DND-41 (cell line): Measurements from ENCODE around the gene ANAPC4.

ENCODE experiments used
- ATAC-seq: fragments of 200-7000 bp; cut with Tn5 transposase; 3 replicates; pipeline ENCODE4 v1.9.1; 2021; ENCODE audit warnings: low read depth; ENCODE audit not compliant: insufficient read depth
- DNase-seq: peaks from one replicate; pipeline ENCODE4 v3.0.0-alpha.2; 2020
- H2AFZ ChIP-seq: 2 replicates; pipeline ENCODE4 v1.6.0; 2012; ENCODE audit warnings: low read depth, low read length
- H3K27ac ChIP-seq: 2 replicates; pipeline ENCODE4 v1.5.1; 2012; ENCODE audit warnings: low read length, inconsistent platforms
- H3K27me3 ChIP-seq: fragments of 200-600 bp; sonication (generic); 2 replicates; pipeline ENCODE4 v1.6.0; 2012; ENCODE audit warnings: low read length, mild to moderate bottlenecking, inconsistent platforms; ENCODE audit not compliant: insufficient read depth, poor library complexity
- H3K36me3 ChIP-seq: 2 replicates; pipeline ENCODE4 v1.5.1; 2012; ENCODE audit warnings: low read length, inconsistent platforms; ENCODE audit not compliant: insufficient read depth
- H3K4me1 ChIP-seq: 2 replicates; pipeline ENCODE4 v1.5.1; 2012; ENCODE audit warnings: mild to moderate bottlenecking, low read length; ENCODE audit not compliant: insufficient read depth
- H3K4me2 ChIP-seq: 2 replicates; pipeline ENCODE4 v1.6.0; 2012; ENCODE audit warnings: mild to moderate bottlenecking, moderate library complexity, low read length, inconsistent platforms; ENCODE audit not compliant: insufficient read depth
- H3K4me3 ChIP-seq, 2 experiments: fragments of 200-600 bp in 1 of 2; shearing (Covaris generic) in 1 of 2; 2 replicates each; pipeline ENCODE4 v1.5.1; 2012 to 2016; ENCODE audit warnings: inconsistent platforms in 2 of 2, low read length in 2 of 2, mild to moderate bottlenecking in 2 of 2, low read depth in 1 of 2, moderate library complexity in 1 of 2
- H3K79me2 ChIP-seq: 2 replicates; pipeline ENCODE4 v1.6.0; 2012; ENCODE audit warnings: low read length, inconsistent platforms; ENCODE audit not compliant: insufficient read depth
- H3K9ac ChIP-seq: 2 replicates; pipeline ENCODE4 v1.6.0; 2012; ENCODE audit warnings: low read depth, mild to moderate bottlenecking, inconsistent platforms, low read length, moderate library complexity
- H3K9me3 ChIP-seq: 2 replicates; pipeline ENCODE4 v1.5.1; 2012; ENCODE audit warnings: low read length, moderate library complexity, mild to moderate bottlenecking, inconsistent platforms; ENCODE audit not compliant: insufficient read depth, severe bottlenecking
- H4K20me1 ChIP-seq: 2 replicates; pipeline ENCODE4 v1.6.0; 2012; ENCODE audit warnings: low read length; ENCODE audit not compliant: insufficient read depth
- EZH2 ChIP-seq: IDR thresholded peaks from 3 replicates; pipeline ENCODE4 v1.6.1; 2012; ENCODE audit warnings: borderline replicate concordance, low read depth, mild to moderate bottlenecking, moderate library complexity, low read length, inconsistent platforms; ENCODE audit not compliant: severe bottlenecking
- TF ChIP-seq, protein P1 (sequence below): IDR thresholded peaks from 2 replicates; pipeline ENCODE4 v1.5.1; 2012; ENCODE audit warnings: borderline replicate concordance, low read length, moderate library complexity, mild to moderate bottlenecking; ENCODE audit not compliant: poor library complexity, severe bottlenecking; ENCODE audit errors: extremely low read depth

ANAPC4 gene

DNA sequence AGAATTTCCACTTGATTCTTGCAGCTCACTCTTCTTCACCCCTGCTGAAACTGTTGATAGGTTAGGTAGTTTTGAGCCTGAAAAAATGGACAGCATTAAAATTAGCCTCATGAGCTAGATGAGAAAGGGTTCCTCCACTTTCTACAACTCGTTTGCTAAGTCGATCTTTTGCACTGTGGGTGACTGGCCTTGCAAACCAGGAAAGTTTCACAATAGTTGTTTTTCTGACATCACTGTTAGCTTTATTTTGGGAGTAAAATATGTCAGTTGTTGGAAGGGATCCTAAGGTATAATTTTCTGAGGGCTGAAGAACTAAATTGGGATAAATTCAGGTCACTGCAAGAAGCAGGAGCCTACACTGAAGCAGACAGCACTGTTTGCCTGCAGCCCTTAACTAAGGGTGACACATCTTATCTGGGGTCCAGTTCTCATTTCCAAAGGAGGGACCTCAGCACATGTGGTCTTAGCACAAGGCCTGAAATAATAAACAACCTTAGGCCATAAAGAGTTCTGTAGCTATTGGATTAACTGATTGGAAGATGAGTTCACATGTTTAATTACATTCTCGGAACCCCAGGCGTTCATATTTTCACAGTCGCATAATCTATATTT lies 29.1 kb downstream of the ANAPC4 start:
- ATAC-seq (no peak), DNase-seq (no peak)
- Histone ChIP-seq H3K9ac (no peak overlapping the region), H4K20me1 (no peaks in the 10 kb centered on the region), H3K27me3 (no peaks in the 10 kb centered on the region), H3K4me3 (no peak overlapping the region), H3K27ac (no peak overlapping the region), H2AFZ (no peak overlapping the region), H3K9me3 (no peaks in the 10 kb centered on the region), H3K36me3 (peaks cover 81% of the 10 kb centered on the region), H3K4me1 (no peaks in the 10 kb centered on the region), H3K79me2 (no peaks in the 10 kb centered on the region), H3K4me2 (no peak overlapping the region)
- TF ChIP-seq, protein P1, sequence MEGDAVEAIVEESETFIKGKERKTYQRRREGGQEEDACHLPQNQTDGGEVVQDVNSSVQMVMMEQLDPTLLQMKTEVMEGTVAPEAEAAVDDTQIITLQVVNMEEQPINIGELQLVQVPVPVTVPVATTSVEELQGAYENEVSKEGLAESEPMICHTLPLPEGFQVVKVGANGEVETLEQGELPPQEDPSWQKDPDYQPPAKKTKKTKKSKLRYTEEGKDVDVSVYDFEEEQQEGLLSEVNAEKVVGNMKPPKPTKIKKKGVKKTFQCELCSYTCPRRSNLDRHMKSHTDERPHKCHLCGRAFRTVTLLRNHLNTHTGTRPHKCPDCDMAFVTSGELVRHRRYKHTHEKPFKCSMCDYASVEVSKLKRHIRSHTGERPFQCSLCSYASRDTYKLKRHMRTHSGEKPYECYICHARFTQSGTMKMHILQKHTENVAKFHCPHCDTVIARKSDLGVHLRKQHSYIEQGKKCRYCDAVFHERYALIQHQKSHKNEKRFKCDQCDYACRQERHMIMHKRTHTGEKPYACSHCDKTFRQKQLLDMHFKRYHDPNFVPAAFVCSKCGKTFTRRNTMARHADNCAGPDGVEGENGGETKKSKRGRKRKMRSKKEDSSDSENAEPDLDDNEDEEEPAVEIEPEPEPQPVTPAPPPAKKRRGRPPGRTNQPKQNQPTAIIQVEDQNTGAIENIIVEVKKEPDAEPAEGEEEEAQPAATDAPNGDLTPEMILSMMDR: no peak
- no peak for TF ChIP-seq EZH2

DNA sequence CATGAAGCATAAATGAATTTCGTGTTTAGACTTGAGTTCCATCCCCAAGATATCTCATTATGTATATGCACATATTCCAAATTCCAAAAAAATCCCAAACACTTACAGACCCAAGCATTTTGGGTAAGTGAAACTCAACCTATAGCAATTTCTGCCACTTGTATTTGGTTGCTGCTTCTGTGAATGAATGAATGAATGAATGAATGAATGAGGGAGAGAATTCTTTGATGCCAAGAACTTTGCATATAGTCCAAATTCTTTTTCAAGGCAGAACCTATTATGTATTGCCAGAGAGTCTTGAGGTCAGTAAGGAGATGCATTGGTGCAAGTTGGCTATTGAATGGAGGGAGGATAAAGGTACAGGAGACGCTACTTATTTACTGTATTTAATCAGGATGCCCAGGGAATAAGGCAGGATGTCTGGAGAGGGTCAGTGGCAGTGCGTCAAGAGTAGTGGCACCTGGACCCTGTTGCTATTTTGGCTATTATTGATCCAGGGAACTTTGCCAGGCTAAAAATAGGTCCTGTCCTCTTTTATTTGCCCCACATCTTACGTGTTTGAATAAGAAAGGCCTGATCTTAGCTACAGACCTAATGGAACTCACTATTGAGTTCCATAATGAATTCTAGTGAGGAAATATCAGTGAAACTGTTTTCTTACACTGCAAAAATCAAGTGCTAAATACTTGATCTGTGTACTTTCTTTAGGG lies 33.9 kb downstream of the ANAPC4 start:
- Histone ChIP-seq H3K27me3 (no peaks in the 10 kb centered on the region), H3K36me3 (peaks cover 85% of the 10 kb centered on the region)
- TF ChIP-seq EZH2: no peak
- TF ChIP-seq, protein P1: no peak

DNA sequence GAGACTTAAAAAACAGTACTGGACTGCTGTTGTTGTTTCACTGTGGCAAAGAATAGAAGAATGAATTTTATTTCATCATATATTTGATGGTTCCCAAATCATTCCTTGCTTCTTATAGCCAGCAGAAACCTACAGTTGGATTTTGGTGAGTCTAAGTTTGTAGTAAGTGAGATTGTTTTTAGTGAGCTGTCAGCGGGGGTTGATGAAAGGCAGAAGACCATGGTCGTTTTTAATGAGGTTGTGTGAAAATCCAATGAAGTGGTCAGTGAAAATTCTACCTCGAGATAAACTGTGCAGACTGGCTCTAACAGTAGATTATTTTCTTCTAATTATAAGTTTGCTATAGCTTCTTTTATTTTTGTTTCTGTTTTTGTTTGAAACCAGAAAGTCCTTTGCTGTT lies 36.2 kb downstream of the ANAPC4 start:
- DNase-seq (no peak), ATAC-seq (no peak)
- no peaks in the 10 kb centered on the region for H4K20me1 ChIP-seq
- H3K4me2 ChIP-seq: no peak overlapping the region
- no peak overlapping the region for H3K27ac ChIP-seq
- no peaks in the 10 kb centered on the region for H3K27me3 ChIP-seq
- peaks cover 95% of the 10 kb centered on the region for H3K36me3 ChIP-seq
- no peaks in the 10 kb centered on the region for H3K79me2 ChIP-seq
- no peaks in the 10 kb centered on the region for H3K9me3 ChIP-seq
- TF ChIP-seq, protein P1: no peak
- no peak for TF ChIP-seq EZH2
- no peak overlapping the region for H2AFZ ChIP-seq
- H3K4me1 ChIP-seq: no peaks in the 10 kb centered on the region
- no peak overlapping the region for H3K4me3 ChIP-seq
- no peak overlapping the region for H3K9ac ChIP-seq

More for the DNA sequence above, 33.9 kb downstream of the ANAPC4 start:
- no peaks in the 10 kb centered on the region for H4K20me1 ChIP-seq
- H3K4me2 ChIP-seq: no peak overlapping the region
- H3K79me2 ChIP-seq: no peaks in the 10 kb centered on the region
- no peaks in the 10 kb centered on the region for H3K4me1 ChIP-seq
- ATAC-seq (no peak), DNase-seq (no peak)
- H3K27ac ChIP-seq: no peak overlapping the region
- no peaks in the 10 kb centered on the region for H3K9me3 ChIP-seq
- no peak overlapping the region for H3K4me3 ChIP-seq
- H2AFZ ChIP-seq: no peak overlapping the region
- no peak overlapping the region for H3K9ac ChIP-seq
